IMR-90 (cell line): Measurements from ENCODE around the gene ASS1. TPM values are rescaled to one million over a fixed set of nuclear protein-coding genes. Genes with fewer than 3 reads are reported as not detected.

ENCODE experiments used
- ATAC-seq: fragments of 200-7000 bp; cut with Tn5 transposase; 2 replicates; pipeline ENCODE4 v1.9.1; 2020; ENCODE audit warnings: low read depth, mild to moderate bottlenecking, moderate library complexity
- BruUV-seq: library from RNA; stranded (reverse); fragments of 400-500 nt; replicated peaks from 2 replicates; lab custom pipeline; 2021; lab: Mats Ljungman, UMichigan
- CTCF ChIA-PET: fragments of 300-600 bp; formaldehyde crosslinking; extraction: SDS; loops from one replicate; lab custom pipeline; 2021; ENCODE audit warnings: antibody characterized with exemption; lab: Yijun Ruan, JAX
- POLR2A ChIA-PET: fragments of 300-600 bp; sonication (Branson Sonifier 250); formaldehyde crosslinking; loops from one replicate; lab custom pipeline; 2022; ENCODE audit warnings: antibody characterized with exemption; ENCODE audit not compliant: unreplicated experiment; lab: Charles Lee
- DNase-seq: peaks from one replicate; pipeline ENCODE4 v3.0.0; 2013
- H2AFZ ChIP-seq: replicated peaks from 2 replicates; pipeline ENCODE3; 2013; ENCODE audit warnings: low read length, mild to moderate bottlenecking; ENCODE audit not compliant: poor library complexity
- H2AK5ac ChIP-seq: 2 replicates; pipeline ENCODE4 v1.6.1; 2013; ENCODE audit warnings: low read depth, low read length, inconsistent platforms
- H2AK9ac ChIP-seq: replicated peaks from 2 replicates; pipeline ENCODE3; 2013; ENCODE audit warnings: mild to moderate bottlenecking, low read depth, low read length, moderate library complexity; ENCODE audit not compliant: poor library complexity
- H2BK120ac ChIP-seq: 2 replicates; pipeline ENCODE4 v1.6.1; 2013; ENCODE audit warnings: low read depth, low read length, inconsistent platforms
- H2BK15ac ChIP-seq: 3 replicates; pipeline ENCODE4 v1.6.1; 2013; ENCODE audit warnings: low read depth, low read length, inconsistent platforms
- H2BK20ac ChIP-seq: 2 replicates; pipeline ENCODE4 v1.6.1; 2013; ENCODE audit warnings: low read depth, mild to moderate bottlenecking, inconsistent platforms, low read length, moderate library complexity
- H2BK5ac ChIP-seq: 2 replicates; pipeline ENCODE4 v1.6.1; 2013; ENCODE audit warnings: mild to moderate bottlenecking, low read depth, low read length, inconsistent platforms; ENCODE audit not compliant: poor library complexity, severe bottlenecking
- H3K14ac ChIP-seq: replicated peaks from 2 replicates; pipeline ENCODE4 v1.6.1; 2013; ENCODE audit warnings: low read depth, low read length, inconsistent platforms
- H3K18ac ChIP-seq: 2 replicates; pipeline ENCODE4 v1.6.1; 2013; ENCODE audit warnings: low read depth, low read length, control low read depth
- H3K23ac ChIP-seq: 2 replicates; pipeline ENCODE4 v1.6.1; 2013; ENCODE audit warnings: low read depth, low read length, inconsistent platforms
- H3K27ac ChIP-seq: 2 replicates; pipeline ENCODE4 v1.5.1; 2013; ENCODE audit warnings: mild to moderate bottlenecking, control low read depth, low read length; ENCODE audit not compliant: insufficient read depth
- H3K27me3 ChIP-seq: 2 replicates; pipeline ENCODE4 v1.6.1; 2013; ENCODE audit warnings: low read length; ENCODE audit not compliant: control insufficient read depth, insufficient read depth
- H3K36me3 ChIP-seq: 2 replicates; pipeline ENCODE4 v1.6.1; 2013; ENCODE audit warnings: low read length, mixed read lengths; ENCODE audit not compliant: control insufficient read depth, insufficient read depth
- H3K4ac ChIP-seq: 2 replicates; pipeline ENCODE4 v1.6.1; 2013; ENCODE audit warnings: low read depth, low read length, inconsistent platforms
- H3K4me1 ChIP-seq: 2 replicates; pipeline ENCODE4 v1.6.1; 2013; ENCODE audit warnings: low read length, mixed read lengths; ENCODE audit not compliant: control insufficient read depth, insufficient read depth
- H3K4me2 ChIP-seq: 2 replicates; pipeline ENCODE4 v1.6.1; 2013; ENCODE audit warnings: low read depth, mild to moderate bottlenecking, control low read depth, low read length, moderate library complexity
- H3K4me3 ChIP-seq: 2 replicates; pipeline ENCODE4 v1.5.1; 2013; ENCODE audit warnings: low read depth, mild to moderate bottlenecking, control low read depth, low read length, moderate library complexity; ENCODE audit not compliant: insufficient read depth
- H3K56ac ChIP-seq: 2 replicates; pipeline ENCODE4 v1.6.1; 2013; ENCODE audit warnings: low read length, inconsistent platforms; ENCODE audit not compliant: insufficient read depth; ENCODE audit errors: extremely low read depth
- H3K79me1 ChIP-seq, 2 experiments: 2 replicates each; pipeline ENCODE4 v1.6.1; 2013; ENCODE audit warnings: low read length in 2 of 2, inconsistent platforms in 1 of 2, low read depth in 1 of 2
- H3K9ac ChIP-seq: 2 replicates; pipeline ENCODE4 v1.6.1; 2013; ENCODE audit warnings: low read depth, low read length, control low read depth
- H3K9me1 ChIP-seq: 2 replicates; pipeline ENCODE4 v1.6.1; 2013; ENCODE audit warnings: low read length, inconsistent platforms; ENCODE audit not compliant: insufficient read depth
- H3K9me3 ChIP-seq: 2 replicates; pipeline ENCODE4 v1.6.1; 2013; ENCODE audit warnings: low read length; ENCODE audit not compliant: control insufficient read depth, insufficient read depth
- H4K20me1 ChIP-seq: 2 replicates; pipeline ENCODE4 v1.6.1; 2013; ENCODE audit warnings: low read length, inconsistent platforms; ENCODE audit not compliant: insufficient read depth
- H4K5ac ChIP-seq: 2 replicates; pipeline ENCODE4 v1.6.1; 2013; ENCODE audit warnings: mild to moderate bottlenecking, low read depth, low read length, control low read depth
- H4K8ac ChIP-seq, 2 experiments: 2 replicates each; pipeline ENCODE4 v1.6.1; 2013; ENCODE audit warnings: low read depth in 2 of 2, low read length in 2 of 2, control low read depth in 1 of 2, inconsistent platforms in 1 of 2
- H4K91ac ChIP-seq: 2 replicates; pipeline ENCODE4 v1.6.1; 2013; ENCODE audit warnings: low read depth, low read length, inconsistent platforms; ENCODE audit not compliant: insufficient read depth
- CHD1 ChIP-seq: IDR thresholded peaks from 2 replicates; pipeline ENCODE4 v1.6.1; 2012; ENCODE audit warnings: low read depth, low read length, improper control_type of control experiment
- ELK1 ChIP-seq: fragments of 150-350 bp; IDR thresholded peaks from 2 replicates; pipeline ENCODE4 v1.6.1; 2016; ENCODE audit warnings: low read depth, mild to moderate bottlenecking, low read length, moderate library complexity, borderline replicate concordance
- MAFK ChIP-seq: IDR thresholded peaks from 2 replicates; pipeline ENCODE4 v1.6.1; 2012; ENCODE audit warnings: low read depth, low read length, improper control_type of control experiment
- POLR2A ChIP-seq: IDR thresholded peaks from 2 replicates; pipeline ENCODE4 v1.6.1; 2012; ENCODE audit warnings: mild to moderate bottlenecking, low read depth, low read length
- RCOR1 ChIP-seq: IDR thresholded peaks from 2 replicates; pipeline ENCODE4 v1.6.1; 2012; ENCODE audit warnings: mild to moderate bottlenecking, low read length, improper control_type of control experiment; ENCODE audit not compliant: insufficient replicate concordance
- WGBS, 2 experiments: methylation state at CpG; one replicate each; pipeline versions ENCODE4 v1.1.5 to v1.1.7; 2013; ENCODE audit warnings: missing lambda C conversion rate in 2 of 2; ENCODE audit not compliant: insufficient read length in 1 of 2; ENCODE audit errors: extremely low coverage in 2 of 2; 5-methylcytosine and 5-hydroxymethylcytosine counted together
- dilution Hi-C: fragments of 300-500 bp; cut with HindIII; formaldehyde crosslinking; loops from one replicate; pipeline ENCODE4 v1.14.3; 2018; ENCODE audit warnings: low sequenced_read_pairs; ENCODE audit not compliant: unreplicated experiment
- in situ Hi-C: fragments of 300-500 bp; cut with MboI; formaldehyde crosslinking; loops from 3 replicates; pipeline ENCODE4 v1.14.3; 2019; ENCODE audit warnings: low sequenced_read_pairs, inconsistent platforms, mixed read lengths
- intact Hi-C: fragments of 100-400 bp; cut with micrococcal nuclease; formaldehyde crosslinking; loops from 2 replicates; pipeline ENCODE4 v1.10.0; 2022
- polyA plus RNA-seq, 3 experiments: library from polyadenylated mRNA; depleted of rRNA; stranded (reverse); fragments of >200 nt; gene quantifications; 2 replicates each; pipeline ENCODE4 v1.2.3, GENCODE V29; 2012; ENCODE audit warnings: low replicate concordance in 1 of 3
- total RNA-seq: library from RNA; depleted of rRNA; stranded (reverse); fragments of >200 nt; gene quantifications from 2 replicates; pipeline ENCODE4 v1.2.3, GENCODE V29; 2012

ASS1 gene
- total and polyA plus RNA-seq, 2 of the 4 experiments (the other 2 are of a cell fraction) = 39.6 to 41.9 TPM

GRCh38 chr9:130426467-130426773 lies 18.3 kb upstream of the ASS1 start:
- no peak overlapping the region for H3K14ac ChIP-seq
- peaks cover 4% of the 10 kb centered on the region for H3K27me3 ChIP-seq
- no peaks in the 10 kb centered on the region for H3K79me1 ChIP-seq
- intact Hi-C loops = no loop called here
- H3K9me1 ChIP-seq = no peaks in the 10 kb centered on the region
- TF ChIP-seq MAFK (no peak), POLR2A (no peak), RCOR1 (no peak), ELK1 (no peak), CHD1 (no peak)
- ATAC-seq (no peak), DNase-seq (no peak)
- CTCF ChIA-PET = no interaction called here
- no peak overlapping the region for H3K27ac ChIP-seq
- no peak overlapping the region for H2AK5ac ChIP-seq
- no peak overlapping the region for H3K4me2 ChIP-seq
- no peak overlapping the region for H4K5ac ChIP-seq
- H2BK20ac ChIP-seq = no peak overlapping the region
- H3K56ac ChIP-seq = no peak overlapping the region
- H2BK15ac ChIP-seq = no peak overlapping the region
- no peak overlapping the region for H3K4me3 ChIP-seq
- no peak overlapping the region for H2BK120ac ChIP-seq
- 92% methylated on average over 6 of the region's 8 CpGs; no CpG with 5 or more reads in 1 of the 2 experiments for WGBS, 2 experiments
- H4K20me1 ChIP-seq = no peaks in the 10 kb centered on the region
- no peak overlapping the region for H2AK9ac ChIP-seq
- in situ Hi-C loops = no loop called here
- dilution Hi-C loops = no loop called here
- BruUV-seq = no TSS peak
- no peak overlapping the region for H2BK5ac ChIP-seq
- peaks cover 12% of the 10 kb centered on the region for H3K4me1 ChIP-seq
- POLR2A ChIA-PET = no interaction called here
- H3K36me3 ChIP-seq = no peaks in the 10 kb centered on the region
- H4K91ac ChIP-seq = no peak overlapping the region
- H4K8ac ChIP-seq = no peak overlapping the region
- no peak overlapping the region for H3K23ac ChIP-seq
- H3K18ac ChIP-seq = no peak overlapping the region
- no peak overlapping the region for H3K9ac ChIP-seq
- H3K9me3 ChIP-seq = no peaks in the 10 kb centered on the region
- no peak overlapping the region for H3K4ac ChIP-seq
- no peak overlapping the region for H2AFZ ChIP-seq
